Measurements from ENCODE around the gene SERPINA9. TPM values are rescaled to one million over a fixed set of nuclear protein-coding genes. Genes with fewer than 3 reads are reported as not detected.

SERPINA9 gene
- polyA plus RNA-seq, 1 donor (not counting 4 experiments of a cell fraction or from before 2014, with no cell fraction given) = 0.05 TPM

GRCh38 chr14:94446126-94446525 is 29.9 kb downstream of the SERPINA9 start:
- no peaks in the 10 kb centered on the region for H3K9me3 ChIP-seq (ENCODE audit: control insufficient read depth, low read depth, low read length)
- no peaks in the 10 kb centered on the region for H3K36me3 ChIP-seq (ENCODE audit: control insufficient read depth in 2 of 2, extremely low read depth in 1 of 2, insufficient read depth in 2 of 2, low read length in 2 of 2)
- H3K27me3 ChIP-seq (ENCODE audit: control insufficient read depth, extremely low read depth, insufficient read depth, low read length) = no peaks in the 10 kb centered on the region
- no peaks in the 10 kb centered on the region for H3K9me1 ChIP-seq (ENCODE audit: control insufficient read depth, extremely low read depth, insufficient read depth, low read length)
- H3K9ac ChIP-seq (ENCODE audit: control insufficient read depth, extremely low read depth, insufficient read depth, low read length) = no peak overlapping the region
- no peaks in the 10 kb centered on the region for H3K79me2 ChIP-seq (ENCODE audit: control insufficient read depth, insufficient read depth, low read length)
- H3K4me2 ChIP-seq (ENCODE audit: control insufficient read depth, extremely low read depth, insufficient read depth, low read depth, low read length) = no peak overlapping the region
- H3K27ac ChIP-seq (ENCODE audit: control insufficient read depth, insufficient read depth, low read length) = no peak overlapping the region
- TF ChIP-seq CTCF (optimal IDR thresholded peaks at IDR 0.05 in 1 of 3, IDR thresholded peaks at IDR 0.05 in 1 of 3, conservative IDR thresholded peaks at IDR 0.05 in 1 of 3; ENCODE audit: extremely low read depth in 1 of 3, insufficient read depth in 2 of 3, low read length in 3 of 3) (no peak), EZH2 (IDR thresholded peaks at IDR 0.05; ENCODE audit: low read length) (no peak)
- peaks cover 3% of the 10 kb centered on the region for H3K4me1 ChIP-seq (ENCODE audit: control insufficient read depth, extremely low read depth, insufficient read depth, low read length)
- dilution Hi-C loops (cut with MboI; ENCODE audit: extremely low pct_ligation_motif_present, low sequenced_read_pairs) = no loop called here
- no peak overlapping the region for H3K4me3 ChIP-seq (ENCODE audit: control insufficient read depth in 2 of 3, extremely low read depth in 1 of 3, insufficient read depth in 2 of 3, low read depth in 1 of 3, low read length in 3 of 3)
- H4K20me1 ChIP-seq (ENCODE audit: control insufficient read depth, extremely low read depth, insufficient read depth, low read length) = no peaks in the 10 kb centered on the region
- DNase-seq (ENCODE audit: low read depth, low spot score) = no peak
- no peak for FAIRE-seq
- H2AFZ ChIP-seq (ENCODE audit: control insufficient read depth, low read length) = no peak overlapping the region

GRCh38 chr14:94445003-94445402 is 31.0 kb downstream of the SERPINA9 start:
- FAIRE-seq (no peak), DNase-seq (ENCODE audit: low read depth, low spot score) (no peak)
- Histone ChIP-seq H3K9me3 (ENCODE audit: control insufficient read depth, low read depth, low read length) (no peaks in the 10 kb centered on the region), H3K4me1 (ENCODE audit: control insufficient read depth, extremely low read depth, insufficient read depth, low read length) (peaks cover 3% of the 10 kb centered on the region), H3K27ac (ENCODE audit: control insufficient read depth, insufficient read depth, low read length) (no peak overlapping the region), H3K4me3 (ENCODE audit: control insufficient read depth in 2 of 3, extremely low read depth in 1 of 3, insufficient read depth in 2 of 3, low read depth in 1 of 3, low read length in 3 of 3) (no peak overlapping the region), H3K27me3 (ENCODE audit: control insufficient read depth, extremely low read depth, insufficient read depth, low read length) (no peaks in the 10 kb centered on the region), H3K4me2 (ENCODE audit: control insufficient read depth, extremely low read depth, insufficient read depth, low read depth, low read length) (no peak overlapping the region), H3K79me2 (ENCODE audit: control insufficient read depth, insufficient read depth, low read length) (no peaks in the 10 kb centered on the region), H4K20me1 (ENCODE audit: control insufficient read depth, extremely low read depth, insufficient read depth, low read length) (no peaks in the 10 kb centered on the region), H3K9me1 (ENCODE audit: control insufficient read depth, extremely low read depth, insufficient read depth, low read length) (no peaks in the 10 kb centered on the region), H3K9ac (ENCODE audit: control insufficient read depth, extremely low read depth, insufficient read depth, low read length) (no peak overlapping the region), H3K36me3 (ENCODE audit: control insufficient read depth in 2 of 2, extremely low read depth in 1 of 2, insufficient read depth in 2 of 2, low read length in 2 of 2) (no peaks in the 10 kb centered on the region), H2AFZ (ENCODE audit: control insufficient read depth, low read length) (no peak overlapping the region)
- no peak for TF ChIP-seq CTCF (optimal IDR thresholded peaks at IDR 0.05 in 1 of 3, IDR thresholded peaks at IDR 0.05 in 1 of 3, conservative IDR thresholded peaks at IDR 0.05 in 1 of 3; ENCODE audit: extremely low read depth in 1 of 3, insufficient read depth in 2 of 3, low read length in 3 of 3)
- TF ChIP-seq EZH2 (IDR thresholded peaks at IDR 0.05; ENCODE audit: low read length) = no peak
- dilution Hi-C loops (cut with MboI; ENCODE audit: extremely low pct_ligation_motif_present, low sequenced_read_pairs) = no loop called here
